H9 (cell line): ENCODE data around the gene OGG1. TPM values are rescaled to one million over a fixed set of nuclear protein-coding genes. Genes with fewer than 3 reads are reported as not detected.

Experiments used
- DNase-seq: peaks from one replicate; pipeline ENCODE4 v3.0.0-alpha.2; 2017
- H2AFZ ChIP-seq: one replicate; pipeline ENCODE4 v1.6.1; 2013; ENCODE audit warnings: mild to moderate bottlenecking, low read length, control low read depth, moderate library complexity
- H2AK5ac ChIP-seq: 2 replicates; pipeline ENCODE4 v1.6.1; 2013; ENCODE audit warnings: low read length, control low read depth, mixed read lengths; ENCODE audit not compliant: insufficient read length
- H2BK120ac ChIP-seq: one replicate; pipeline ENCODE4 v1.6.1; 2013; ENCODE audit warnings: low read depth, mild to moderate bottlenecking, low read length, control low read depth, inconsistent platforms; ENCODE audit not compliant: poor library complexity, severe bottlenecking
- H2BK12ac ChIP-seq: 2 replicates; pipeline ENCODE4 v1.6.1; 2013; ENCODE audit warnings: low read length, control low read depth, mixed read lengths, low read depth; ENCODE audit not compliant: insufficient read length
- H2BK15ac ChIP-seq: 2 replicates; pipeline ENCODE4 v1.6.1; 2013; ENCODE audit warnings: low read depth, low read length, control low read depth
- H2BK20ac ChIP-seq: one replicate; pipeline ENCODE4 v1.6.1; 2013; ENCODE audit warnings: low read depth, mild to moderate bottlenecking, low read length, control low read depth, inconsistent platforms; ENCODE audit not compliant: poor library complexity, severe bottlenecking
- H2BK5ac ChIP-seq: 2 replicates; pipeline ENCODE4 v1.6.1; 2013; ENCODE audit warnings: low read length, control low read depth, mixed read lengths; ENCODE audit not compliant: insufficient read length
- H3K14ac ChIP-seq: 2 replicates; pipeline ENCODE4 v1.6.1; 2013; ENCODE audit warnings: low read length, control low read depth; ENCODE audit not compliant: insufficient read depth
- H3K18ac ChIP-seq: 2 replicates; pipeline ENCODE4 v1.6.1; 2013; ENCODE audit warnings: low read depth, mild to moderate bottlenecking, mixed read lengths, low read length, control low read depth; ENCODE audit not compliant: insufficient read length
- H3K23ac ChIP-seq: 2 replicates; pipeline ENCODE4 v1.6.1; 2013; ENCODE audit warnings: low read length, control low read depth, mixed read lengths, low read depth; ENCODE audit not compliant: insufficient read length
- H3K23me2 ChIP-seq: 2 replicates; pipeline ENCODE4 v1.6.1; 2013; ENCODE audit warnings: low read depth, mild to moderate bottlenecking, mixed read lengths, low read length, control low read depth; ENCODE audit not compliant: insufficient read length, poor library complexity, severe bottlenecking
- H3K27ac ChIP-seq: 2 replicates; pipeline ENCODE4 v1.5.1; 2013; ENCODE audit warnings: low read length, control low read depth, mixed read lengths, low read depth; ENCODE audit not compliant: insufficient read length
- H3K27me3 ChIP-seq: 2 replicates; pipeline ENCODE4 v1.6.1; 2013; ENCODE audit warnings: low read length, control low read depth, inconsistent platforms; ENCODE audit not compliant: insufficient read depth
- H3K4ac ChIP-seq: 2 replicates; pipeline ENCODE4 v1.6.1; 2013; ENCODE audit warnings: low read depth, mild to moderate bottlenecking, control low read depth, inconsistent platforms, low read length, moderate library complexity
- H3K4me1 ChIP-seq: 2 replicates; pipeline ENCODE4 v1.6.1; 2013; ENCODE audit warnings: low read length, control low read depth, inconsistent platforms; ENCODE audit not compliant: insufficient read depth
- H3K4me2 ChIP-seq: 2 replicates; pipeline ENCODE4 v1.6.1; 2013; ENCODE audit warnings: low read length, control low read depth, mixed read lengths; ENCODE audit not compliant: insufficient read length, insufficient read depth
- H3K56ac ChIP-seq: 2 replicates; pipeline ENCODE4 v1.6.1; 2013; ENCODE audit warnings: low read depth, mild to moderate bottlenecking, mixed read lengths, low read length, control low read depth; ENCODE audit not compliant: insufficient read length
- H3K79me1 ChIP-seq: 2 replicates; pipeline ENCODE4 v1.6.1; 2013; ENCODE audit warnings: low read depth, mild to moderate bottlenecking, moderate library complexity, low read length, control low read depth, inconsistent platforms; ENCODE audit not compliant: insufficient read depth, poor library complexity, severe bottlenecking
- H3K79me2 ChIP-seq: 2 replicates; pipeline ENCODE4 v1.6.1; 2013; ENCODE audit warnings: low read length, control low read depth, inconsistent platforms; ENCODE audit not compliant: insufficient read depth
- H3K9ac ChIP-seq: 2 replicates; pipeline ENCODE4 v1.6.1; 2013; ENCODE audit warnings: low read length, control low read depth, mixed read lengths; ENCODE audit not compliant: insufficient read length; ENCODE audit errors: extremely low read depth
- H3K9me3 ChIP-seq: one replicate; pipeline ENCODE4 v1.6.1; 2013; ENCODE audit warnings: low read depth, low read length, inconsistent platforms; ENCODE audit not compliant: control insufficient read depth
- H3T11ph ChIP-seq: one replicate; pipeline ENCODE4 v1.6.1; 2013; ENCODE audit warnings: mild to moderate bottlenecking, low read length, control low read depth, inconsistent platforms
- H4K20me1 ChIP-seq: one replicate; pipeline ENCODE4 v1.6.1; 2013; ENCODE audit not compliant: control insufficient read depth, insufficient read length, insufficient read depth
- H4K5ac ChIP-seq: 2 replicates; pipeline ENCODE4 v1.6.1; 2013; ENCODE audit warnings: low read depth, mild to moderate bottlenecking, mixed read lengths, low read length, control low read depth; ENCODE audit not compliant: insufficient read length
- H4K8ac ChIP-seq: replicated peaks from 2 replicates; pipeline ENCODE4 v1.6.1; 2013; ENCODE audit warnings: low read length, control low read depth, mixed read lengths, low read depth; ENCODE audit not compliant: insufficient read length
- H4K91ac ChIP-seq: 2 replicates; pipeline ENCODE4 v1.6.1; 2013; ENCODE audit warnings: low read depth, mild to moderate bottlenecking, moderate library complexity, mixed read lengths, low read length, control low read depth; ENCODE audit not compliant: insufficient read length
- H3K27ac Mint-ChIP-seq, 3 experiments: 2 replicates in 2 of 3; 3 replicates in 1 of 3; pipeline ENCODE4 v1.8.0; 2020 to 2021; ENCODE audit warnings: mixed read lengths in 3 of 3, mild to moderate bottlenecking in 1 of 3, moderate library complexity in 1 of 3
- H3K27me3 Mint-ChIP-seq: 2 replicates; pipeline ENCODE4 v1.8.0; 2021; ENCODE audit warnings: low read depth, mild to moderate bottlenecking, moderate library complexity, mixed read lengths
- H3K36me3 Mint-ChIP-seq, 3 experiments: 2 replicates in 2 of 3; 3 replicates in 1 of 3; pipeline ENCODE4 v1.8.0; 2020 to 2021; ENCODE audit warnings: low read depth in 3 of 3, mixed read lengths in 3 of 3; ENCODE audit not compliant: insufficient read depth in 1 of 3
- H3K4me1 Mint-ChIP-seq, 2 experiments: 2 replicates each; pipeline ENCODE4 v1.8.0; 2020; ENCODE audit warnings: mixed read lengths in 2 of 2
- H3K4me3 Mint-ChIP-seq, 2 experiments: 2 replicates in 1 of 2; 3 replicates in 1 of 2; pipeline ENCODE4 v1.8.0; 2020 to 2021; ENCODE audit warnings: mild to moderate bottlenecking in 2 of 2, mixed read lengths in 2 of 2, moderate library complexity in 1 of 2
- H3K9me3 Mint-ChIP-seq, 2 experiments: 2 replicates in 1 of 2; 3 replicates in 1 of 2; pipeline ENCODE4 v1.8.0; 2020; ENCODE audit warnings: mild to moderate bottlenecking in 2 of 2, mixed read lengths in 2 of 2, moderate library complexity in 1 of 2
- WGBS: extraction: QIAGEN DNeasy Blood & Tissue Kit; methylation state at CpG from one replicate; pipeline ENCODE4 v1.1.7; 2013; ENCODE audit warnings: missing lambda C conversion rate, low lambda C conversion rate, mixed read lengths; ENCODE audit not compliant: insufficient read length; ENCODE audit errors: extremely low coverage; 5-methylcytosine and 5-hydroxymethylcytosine counted together
- total RNA-seq: library from RNA; stranded (reverse); gene quantifications from 2 replicates; pipeline ENCODE4 v1.2.1, GENCODE V29; 2021
- TF ChIP-seq, protein P1 (sequence below): fragments of 200-600 bp; sonication (generic); conservative IDR thresholded peaks from 3 replicates; pipeline ENCODE4 v1.8.0; 2021; ENCODE audit warnings: antibody characterized with exemption, mild to moderate bottlenecking

OGG1 gene
- total RNA-seq, 1 experiment from 2014 or later = 43.4 TPM

DNA sequence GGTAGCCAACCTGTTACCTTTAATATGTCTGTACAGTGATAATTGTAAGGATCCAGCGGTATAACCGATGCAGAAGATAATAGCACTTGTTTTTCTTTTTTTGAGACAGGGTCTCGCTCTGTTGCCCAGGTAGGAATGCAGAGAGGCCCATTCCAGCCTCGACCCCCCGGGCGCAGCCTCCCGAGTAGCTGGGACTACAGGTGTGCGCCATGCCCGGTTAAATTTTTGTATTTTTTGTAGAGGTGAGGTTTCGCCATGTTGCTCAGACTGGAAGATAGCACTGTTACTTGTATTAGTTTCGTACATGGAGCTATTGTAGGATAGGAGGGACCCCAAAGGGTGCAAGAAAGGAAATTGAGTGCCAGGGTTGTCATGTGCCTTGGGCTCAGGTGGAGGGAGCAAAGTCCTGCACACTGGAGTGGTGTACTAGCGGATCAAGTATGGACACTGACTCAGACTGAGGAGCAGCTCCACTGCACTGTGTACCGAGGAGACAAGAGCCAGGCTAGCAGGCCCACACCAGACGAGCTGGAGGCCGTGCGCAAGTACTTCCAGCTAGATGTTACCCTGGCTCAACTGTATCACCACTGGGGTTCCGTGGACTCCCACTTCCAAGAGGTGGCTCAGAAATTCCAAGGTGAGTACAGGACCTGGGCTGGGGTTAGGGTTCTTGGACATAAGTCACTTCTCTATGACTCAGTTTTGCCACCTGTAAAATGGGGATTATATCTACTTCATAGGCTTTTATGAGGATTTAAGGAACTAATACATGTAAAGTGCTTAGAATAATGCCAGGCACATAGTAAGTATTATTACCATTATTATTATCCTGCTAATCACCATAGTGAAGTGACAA lies 1.0 kb downstream of the OGG1 start:
- H3K27me3 ChIP-seq = no peaks in the 10 kb centered on the region
- TF ChIP-seq, protein P1, sequence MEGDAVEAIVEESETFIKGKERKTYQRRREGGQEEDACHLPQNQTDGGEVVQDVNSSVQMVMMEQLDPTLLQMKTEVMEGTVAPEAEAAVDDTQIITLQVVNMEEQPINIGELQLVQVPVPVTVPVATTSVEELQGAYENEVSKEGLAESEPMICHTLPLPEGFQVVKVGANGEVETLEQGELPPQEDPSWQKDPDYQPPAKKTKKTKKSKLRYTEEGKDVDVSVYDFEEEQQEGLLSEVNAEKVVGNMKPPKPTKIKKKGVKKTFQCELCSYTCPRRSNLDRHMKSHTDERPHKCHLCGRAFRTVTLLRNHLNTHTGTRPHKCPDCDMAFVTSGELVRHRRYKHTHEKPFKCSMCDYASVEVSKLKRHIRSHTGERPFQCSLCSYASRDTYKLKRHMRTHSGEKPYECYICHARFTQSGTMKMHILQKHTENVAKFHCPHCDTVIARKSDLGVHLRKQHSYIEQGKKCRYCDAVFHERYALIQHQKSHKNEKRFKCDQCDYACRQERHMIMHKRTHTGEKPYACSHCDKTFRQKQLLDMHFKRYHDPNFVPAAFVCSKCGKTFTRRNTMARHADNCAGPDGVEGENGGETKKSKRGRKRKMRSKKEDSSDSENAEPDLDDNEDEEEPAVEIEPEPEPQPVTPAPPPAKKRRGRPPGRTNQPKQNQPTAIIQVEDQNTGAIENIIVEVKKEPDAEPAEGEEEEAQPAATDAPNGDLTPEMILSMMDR = no peak
- H2BK15ac ChIP-seq = no peak overlapping the region
- Mint-ChIP-seq H3K27ac (peak overlapping the region; percentile 91 to 100 (median 99); a peak in 4 of 7 replicates), H3K9me3 (no peaks in the 10 kb centered on the region), H3K36me3 (peaks cover 34 to 83% (median 67%) of the 10 kb centered on the region in 3 experiments; a peak in 6 of 7 replicates), H3K4me1 (peaks cover 13% of the 10 kb centered on the region in 2 experiments), H3K4me3 (peak overlapping the region; percentile 91 to 94), H3K27me3 (no peaks in the 10 kb centered on the region; the same call in 1 of the 2 replicates)
- no peak overlapping the region for H2BK5ac ChIP-seq
- H2BK120ac ChIP-seq = no peak overlapping the region
- H2BK20ac ChIP-seq = no peak overlapping the region
- H2BK12ac ChIP-seq = no peak overlapping the region
- H3K4me2 ChIP-seq = peak overlapping the region; percentile 62
- no peak overlapping the region for H2AFZ ChIP-seq
- H3K9me3 ChIP-seq = no peaks in the 10 kb centered on the region
- H3K4ac ChIP-seq = no peak overlapping the region
- no peaks in the 10 kb centered on the region for H4K20me1 ChIP-seq
- no peak overlapping the region for H3T11ph ChIP-seq
- H4K8ac ChIP-seq = no peak overlapping the region
- no peak overlapping the region for H3K56ac ChIP-seq
- no peaks in the 10 kb centered on the region for H3K79me2 ChIP-seq
- no peaks in the 10 kb centered on the region for H3K79me1 ChIP-seq
- no peak overlapping the region for H3K27ac ChIP-seq
- no peaks in the 10 kb centered on the region for H3K23me2 ChIP-seq
- no peaks in the 10 kb centered on the region for H3K4me1 ChIP-seq
- no CpG with 5 or more reads among the region's 17 CpGs for WGBS
- no peak overlapping the region for H3K14ac ChIP-seq
- no peak overlapping the region for H4K91ac ChIP-seq
- H2AK5ac ChIP-seq = no peak overlapping the region
- peak overlapping the region; percentile 59 for H3K9ac ChIP-seq
- H4K5ac ChIP-seq = no peak overlapping the region
- no peak overlapping the region for H3K18ac ChIP-seq
- no peak for DNase-seq
- no peak overlapping the region for H3K23ac ChIP-seq
